GM23248 (cell line): ENCODE results near the gene LRCOL1. TPM values are rescaled to one million over a fixed set of nuclear protein-coding genes. Genes with fewer than 3 reads are reported as not detected.

Source experiments
- DNase-seq: peaks from one replicate; pipeline ENCODE4 v3.0.0-alpha.2; 2015
- H2AFZ ChIP-seq: fragments of 200-600 bp; sonication (generic); 2 replicates; pipeline ENCODE4 v1.6.1; 2016; ENCODE audit warnings: antibody characterized with exemption
- H3F3A ChIP-seq: fragments of 200-600 bp; sonication (generic); 2 replicates; pipeline ENCODE4 v1.6.1; 2016; ENCODE audit warnings: mild to moderate bottlenecking, antibody characterized with exemption, mixed run types; ENCODE audit not compliant: insufficient read depth
- H3K27ac ChIP-seq: fragments of 200-600 bp; sonication (generic); 2 replicates; pipeline ENCODE4 v1.5.1; 2016; ENCODE audit warnings: mild to moderate bottlenecking
- H3K27me3 ChIP-seq: fragments of 200-600 bp; sonication (generic); replicated peaks from 2 replicates; pipeline ENCODE4 v1.6.1; 2016; ENCODE audit warnings: mild to moderate bottlenecking; ENCODE audit not compliant: insufficient read depth
- H3K36me3 ChIP-seq: fragments of 200-600 bp; sonication (generic); 2 replicates; pipeline ENCODE4 v1.6.1; 2016; ENCODE audit warnings: low read depth, mild to moderate bottlenecking
- H3K4me1 ChIP-seq: fragments of 200-600 bp; sonication (generic); 2 replicates; pipeline ENCODE4 v1.6.1; 2016; ENCODE audit warnings: mild to moderate bottlenecking; ENCODE audit not compliant: insufficient read depth
- H3K4me2 ChIP-seq: fragments of 200-600 bp; sonication (generic); one replicate; pipeline ENCODE4 v1.6.1; 2016; ENCODE audit warnings: mild to moderate bottlenecking; ENCODE audit not compliant: unreplicated experiment
- H3K4me3 ChIP-seq: fragments of 200-600 bp; sonication (generic); 2 replicates; pipeline ENCODE4 v1.5.1; 2016; ENCODE audit warnings: mild to moderate bottlenecking
- H3K79me2 ChIP-seq: fragments of 200-600 bp; sonication (generic); 2 replicates; pipeline ENCODE4 v1.6.1; 2016; ENCODE audit warnings: mild to moderate bottlenecking; ENCODE audit not compliant: insufficient read depth
- H3K9ac ChIP-seq: fragments of 200-600 bp; sonication (generic); 2 replicates; pipeline ENCODE4 v1.6.1; 2016; ENCODE audit warnings: mild to moderate bottlenecking
- H3K9me2 ChIP-seq: fragments of 200-600 bp; sonication (generic); 2 replicates; pipeline ENCODE4 v1.6.1; 2016; ENCODE audit warnings: mixed run types, mild to moderate bottlenecking, moderate library complexity; ENCODE audit not compliant: insufficient read depth
- H3K9me3 ChIP-seq: fragments of 200-600 bp; sonication (generic); one replicate; pipeline ENCODE4 v1.6.1; 2017; ENCODE audit warnings: low read depth
- H4K20me1 ChIP-seq: fragments of 200-600 bp; sonication (generic); 2 replicates; pipeline ENCODE4 v1.6.0; 2016; ENCODE audit not compliant: insufficient read depth
- EZH2 ChIP-seq: fragments of 200-600 bp; sonication (generic); IDR thresholded peaks from 2 replicates; pipeline ENCODE4 v1.6.1; 2018; ENCODE audit warnings: antibody characterized with exemption, mild to moderate bottlenecking; ENCODE audit not compliant: insufficient read depth, poor library complexity, severe bottlenecking
- EZH2phosphoT487 ChIP-seq: fragments of 200-600 bp; sonication (generic); IDR thresholded peaks from 2 replicates; pipeline ENCODE4 v1.6.1; 2018; ENCODE audit warnings: antibody characterized with exemption, moderate library complexity, mild to moderate bottlenecking, low read depth; ENCODE audit not compliant: insufficient read depth
- WGBS, 2 experiments: methylation state at CpG; one replicate each; pipeline ENCODE4 v1.1.6; 2015 to 2017; ENCODE audit warnings: low lambda C conversion rate in 2 of 2, low coverage in 1 of 2; ENCODE audit errors: missing lambda C conversion rate in 2 of 2; 5-methylcytosine and 5-hydroxymethylcytosine counted together
- in situ Hi-C: fragments of 300-500 bp; cut with MboI; formaldehyde crosslinking; loops from 2 replicates; pipeline ENCODE4 v1.15.0; 2020
- polyA plus RNA-seq: library from polyadenylated mRNA; unstranded; fragments of >200 nt; fragmentation: Nextera tagmentation; extraction: Ambion mirVana; gene quantifications from 2 replicates; pipeline ENCODE4 v1.2.1, GENCODE V29; 2016
- total RNA-seq: library from RNA; depleted of rRNA; stranded (reverse); fragments of >200 nt; shearing (Covaris generic); gene quantifications from 2 replicates; pipeline ENCODE4 v1.2.3, GENCODE V29; 2014

LRCOL1 gene
- total and polyA plus RNA-seq, 2 experiments from 2014 or later: not detected

DNA sequence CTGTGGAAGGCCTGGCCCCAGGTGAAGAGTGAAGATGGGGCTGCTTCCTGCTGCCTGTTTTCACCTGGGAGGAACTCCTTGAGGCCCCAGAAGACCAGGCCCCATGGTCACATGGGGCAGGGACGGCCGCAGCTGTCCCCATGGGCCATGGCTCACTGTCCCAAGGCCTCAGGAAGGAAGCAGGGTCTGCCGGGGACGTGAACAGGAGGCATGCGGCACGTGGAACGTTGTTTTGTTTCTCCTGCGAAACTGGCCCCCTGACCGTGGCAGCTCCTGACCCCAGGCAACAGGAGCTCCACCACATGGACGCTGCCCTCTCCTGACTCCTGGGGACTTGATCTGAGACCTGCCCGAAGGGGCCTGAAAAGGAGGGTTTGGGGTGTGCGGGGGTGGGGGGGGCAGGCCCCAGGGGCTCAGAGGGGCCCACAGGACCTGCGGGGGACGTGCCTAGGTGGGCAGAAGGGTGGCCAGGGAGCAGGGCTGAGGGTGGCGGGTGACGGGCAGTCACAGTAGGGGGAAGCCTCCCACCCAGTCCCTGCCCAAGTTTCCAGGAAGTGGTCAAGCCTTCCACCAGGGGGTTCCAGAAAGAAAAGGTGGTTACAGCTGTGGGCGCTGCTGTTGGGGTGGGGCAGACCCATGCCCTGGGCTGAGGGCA, 41.4 kb downstream of the LRCOL1 start:
- H3K4me3 ChIP-seq: no peak overlapping the region
- H3K4me1 ChIP-seq: no peaks in the 10 kb centered on the region
- no peak overlapping the region for H2AFZ ChIP-seq
- no peaks in the 10 kb centered on the region for H3K9me2 ChIP-seq
- in situ Hi-C loops: no loop called here
- WGBS, 2 experiments: 94 to 95% methylated on average over 12 to 17 of the region's 17 CpGs
- H3K27ac ChIP-seq: no peak overlapping the region
- no peaks in the 10 kb centered on the region for H3K27me3 ChIP-seq
- no peaks in the 10 kb centered on the region for H4K20me1 ChIP-seq
- no peaks in the 10 kb centered on the region for H3F3A ChIP-seq
- no peak for TF ChIP-seq EZH2phosphoT487
- no peak for DNase-seq
- no peaks in the 10 kb centered on the region for H3K9me3 ChIP-seq
- no peak overlapping the region for H3K9ac ChIP-seq
- H3K4me2 ChIP-seq: no peak overlapping the region
- no peaks in the 10 kb centered on the region for H3K36me3 ChIP-seq
- no peaks in the 10 kb centered on the region for H3K79me2 ChIP-seq

- no peaks in the 10 kb centered on the region for H4K20me1 ChIP-seq
- no peak overlapping the region for H3K4me2 ChIP-seq
- H3K4me3 ChIP-seq: no peak overlapping the region
- no peak overlapping the region for H3K9ac ChIP-seq
- no peaks in the 10 kb centered on the region for H3K79me2 ChIP-seq
- DNase-seq: no peak
- no peaks in the 10 kb centered on the region for H3K4me1 ChIP-seq
- no peak overlapping the region for H2AFZ ChIP-seq
- no peaks in the 10 kb centered on the region for H3K9me3 ChIP-seq
- 90 to 93% methylated on average over 16 of the region's 16 CpGs for WGBS, 2 experiments
- TF ChIP-seq EZH2 (no peak), EZH2phosphoT487 (no peak)
- H3F3A ChIP-seq: no peaks in the 10 kb centered on the region
- H3K36me3 ChIP-seq: no peaks in the 10 kb centered on the region
- H3K27me3 ChIP-seq: no peaks in the 10 kb centered on the region
- in situ Hi-C loops: no loop called here
- no peaks in the 10 kb centered on the region for H3K9me2 ChIP-seq
- H3K27ac ChIP-seq: no peak overlapping the region
These were observed 42.1 kb downstream of the LRCOL1 start for GRCh38 chr12:132568301-132568700.

DNA sequence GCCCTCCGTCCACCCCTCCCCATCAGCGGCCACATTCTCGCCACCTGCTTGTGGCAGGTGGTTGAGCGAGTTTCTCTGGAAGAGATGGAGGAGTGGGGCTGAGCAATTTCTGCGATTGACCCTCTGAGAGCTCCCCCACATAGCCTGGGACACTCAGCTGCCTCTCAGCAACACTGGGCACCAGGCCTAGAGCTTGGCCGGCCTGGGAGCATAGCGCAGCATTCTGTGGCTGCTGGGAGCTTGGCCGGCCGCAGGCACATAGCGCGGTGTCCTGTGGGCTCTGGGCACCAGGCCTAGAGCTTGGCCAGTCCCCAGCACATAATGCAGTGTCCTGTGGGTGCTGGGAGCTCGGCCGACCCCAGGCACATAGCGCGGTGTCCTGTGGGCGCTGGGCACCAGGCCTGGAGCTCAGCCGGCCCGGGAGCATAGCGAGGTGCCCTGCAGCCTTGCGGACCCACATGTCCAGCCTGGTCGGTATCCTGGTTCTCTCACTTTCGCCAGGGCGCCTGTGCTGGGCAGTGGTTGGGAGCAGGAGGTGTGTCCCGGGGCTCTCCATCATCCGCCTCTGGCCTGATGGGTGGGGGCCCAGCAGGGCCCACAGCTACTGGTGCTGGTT, 43.8 kb downstream of the LRCOL1 start:
- H3F3A ChIP-seq: no peaks in the 10 kb centered on the region
- no peak overlapping the region for H3K27ac ChIP-seq
- H3K27me3 ChIP-seq: no peaks in the 10 kb centered on the region
- DNase-seq: no peak
- H3K9me3 ChIP-seq: no peaks in the 10 kb centered on the region
- 95 to 96% methylated on average over 25 of the region's 25 CpGs for WGBS, 2 experiments
- H3K9me2 ChIP-seq: no peaks in the 10 kb centered on the region
- in situ Hi-C loops: no loop called here
- no peaks in the 10 kb centered on the region for H3K36me3 ChIP-seq
- H3K4me3 ChIP-seq: no peak overlapping the region
- no peak for TF ChIP-seq EZH2
- no peak for TF ChIP-seq EZH2phosphoT487
- no peaks in the 10 kb centered on the region for H3K4me1 ChIP-seq
- H2AFZ ChIP-seq: no peak overlapping the region
- no peak overlapping the region for H3K4me2 ChIP-seq
- no peaks in the 10 kb centered on the region for H3K79me2 ChIP-seq
- no peaks in the 10 kb centered on the region for H4K20me1 ChIP-seq
- no peak overlapping the region for H3K9ac ChIP-seq

- Histone ChIP-seq H3K4me1 (no peaks in the 10 kb centered on the region), H3K9me3 (no peaks in the 10 kb centered on the region), H3K27ac (no peak overlapping the region), H4K20me1 (no peaks in the 10 kb centered on the region), H3K9me2 (no peaks in the 10 kb centered on the region), H3K4me3 (no peak overlapping the region), H3K79me2 (no peaks in the 10 kb centered on the region), H3K36me3 (no peaks in the 10 kb centered on the region), H3K27me3 (no peaks in the 10 kb centered on the region), H3K9ac (no peak overlapping the region), H2AFZ (no peak overlapping the region), H3F3A (no peaks in the 10 kb centered on the region), H3K4me2 (no peak overlapping the region)
- DNase-seq: no peak
- 91 to 93% methylated on average over 18 of the region's 18 CpGs for WGBS, 2 experiments
- in situ Hi-C loops: no loop called here
- no peak for TF ChIP-seq EZH2phosphoT487
- TF ChIP-seq EZH2: no peak
These were observed 45.0 kb downstream of the LRCOL1 start for GRCh38 chr12:132565365-132565764.
